CD4-positive, alpha-beta T cell treated with Interleukin-15 for 4 hours (primary cell): ENCODE measurements around the gene GNAT1.

Source experiments
- DNase-seq: peaks from one replicate; pipeline ENCODE4 v3.0.0-alpha.2; 2020; ENCODE audit warnings: low spot score

GNAT1 gene

GRCh38 chr3:50163572-50164455, 27.6 kb upstream of the GNAT1 start:
- no peak for DNase-seq

DNA sequence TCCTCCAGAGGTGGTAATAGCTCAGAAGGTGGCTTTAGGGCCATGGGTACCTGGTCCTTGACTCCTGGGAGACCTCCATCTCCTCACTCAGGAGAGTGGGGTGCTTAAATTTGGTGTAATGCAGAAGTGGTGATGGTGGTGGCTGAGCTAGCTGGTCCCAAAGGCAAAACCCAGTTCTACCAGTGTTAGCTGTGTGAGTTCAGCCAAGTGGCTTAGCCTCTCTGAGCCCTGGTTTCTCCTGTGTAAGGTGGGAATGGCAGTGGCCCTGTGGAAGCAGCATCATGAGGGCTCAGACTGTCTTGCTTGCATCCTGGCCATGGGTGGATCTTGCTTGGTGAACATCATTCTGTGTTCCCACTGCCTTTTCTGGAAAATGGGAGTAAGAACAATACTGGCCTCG, 26.9 kb upstream of the GNAT1 start:
- no peak for DNase-seq

- DNase-seq, result no peak
Measured at GRCh38 chr3:50164984-50165909, 26.2 kb upstream of the GNAT1 start.

GRCh38 chr3:50165910-50166538, 25.4 kb upstream of the GNAT1 start:
- no peak for DNase-seq

DNA sequence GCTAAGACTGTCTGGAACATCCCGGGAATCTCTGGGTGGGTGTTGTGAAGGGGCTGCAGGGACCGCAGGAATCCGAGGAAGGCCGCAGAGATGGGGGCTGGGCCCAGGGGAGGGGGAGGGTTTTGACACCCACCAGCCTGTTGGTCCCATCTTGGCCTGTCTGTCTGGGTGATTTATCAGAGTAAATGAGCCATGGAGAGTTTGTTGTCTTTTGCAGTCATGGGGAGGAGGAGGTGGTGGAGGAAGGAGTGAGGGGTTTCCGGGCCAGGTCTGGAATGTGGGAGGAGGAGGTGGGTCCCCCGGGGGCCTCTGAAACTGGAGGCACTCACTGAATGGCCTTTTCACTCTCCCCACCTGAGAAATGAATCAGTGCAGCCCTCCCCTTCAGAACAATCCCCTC, 24.8 kb upstream of the GNAT1 start:
- DNase-seq, result no peak

GRCh38 chr3:50167069-50167840, 24.2 kb upstream of the GNAT1 start:
- DNase-seq, result no peak

DNA sequence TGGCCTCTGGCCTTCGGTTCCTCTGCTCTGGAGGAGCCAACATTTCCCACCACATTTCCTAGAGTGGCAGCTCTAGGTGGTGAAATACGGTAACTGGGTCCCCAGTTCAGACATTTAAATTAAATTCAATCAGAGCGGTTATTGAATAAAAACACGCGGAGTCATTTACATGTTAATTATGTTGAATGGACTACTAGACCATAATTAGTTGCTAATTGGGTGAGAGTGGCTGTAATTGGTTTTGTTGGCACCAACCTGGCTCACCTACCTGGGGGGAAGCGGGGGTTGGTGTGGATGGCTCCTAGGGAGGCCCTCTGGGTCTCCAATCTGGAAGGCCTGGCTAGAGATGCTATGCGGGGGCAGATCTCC, 23.6 kb upstream of the GNAT1 start:
- no peak for DNase-seq

GRCh38 chr3:50168388-50168787, 23.0 kb upstream of the GNAT1 start:
- DNase-seq, result no peak

GRCh38 chr3:50168791-50169190, 22.6 kb upstream of the GNAT1 start:
- no peak for DNase-seq

GRCh38 chr3:50169232-50169832, 22.1 kb upstream of the GNAT1 start:
- no peak for DNase-seq

- no peak for DNase-seq
Measured at GRCh38 chr3:50169858-50170257, 21.6 kb upstream of the GNAT1 start.

DNA sequence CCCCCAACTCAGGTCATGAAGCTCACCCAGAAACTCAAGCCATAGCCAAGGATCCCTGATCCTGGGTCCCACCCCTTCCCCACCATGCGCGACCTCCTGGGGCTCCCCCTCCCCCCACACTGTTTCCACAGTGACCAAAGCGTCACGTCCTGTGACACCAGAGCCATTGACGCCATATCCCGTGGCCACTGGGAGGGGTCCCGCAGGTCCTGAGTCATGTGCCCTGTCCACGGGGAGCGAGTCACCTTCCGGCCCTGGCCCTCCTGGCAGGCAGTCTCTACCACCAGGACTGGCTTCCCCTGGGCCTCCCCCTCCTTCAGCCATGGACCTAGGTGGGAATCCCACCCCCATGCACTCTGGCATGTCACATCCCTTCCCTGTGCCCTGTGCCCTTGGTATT, 20.7 kb upstream of the GNAT1 start:
- DNase-seq, result no peak

DNA sequence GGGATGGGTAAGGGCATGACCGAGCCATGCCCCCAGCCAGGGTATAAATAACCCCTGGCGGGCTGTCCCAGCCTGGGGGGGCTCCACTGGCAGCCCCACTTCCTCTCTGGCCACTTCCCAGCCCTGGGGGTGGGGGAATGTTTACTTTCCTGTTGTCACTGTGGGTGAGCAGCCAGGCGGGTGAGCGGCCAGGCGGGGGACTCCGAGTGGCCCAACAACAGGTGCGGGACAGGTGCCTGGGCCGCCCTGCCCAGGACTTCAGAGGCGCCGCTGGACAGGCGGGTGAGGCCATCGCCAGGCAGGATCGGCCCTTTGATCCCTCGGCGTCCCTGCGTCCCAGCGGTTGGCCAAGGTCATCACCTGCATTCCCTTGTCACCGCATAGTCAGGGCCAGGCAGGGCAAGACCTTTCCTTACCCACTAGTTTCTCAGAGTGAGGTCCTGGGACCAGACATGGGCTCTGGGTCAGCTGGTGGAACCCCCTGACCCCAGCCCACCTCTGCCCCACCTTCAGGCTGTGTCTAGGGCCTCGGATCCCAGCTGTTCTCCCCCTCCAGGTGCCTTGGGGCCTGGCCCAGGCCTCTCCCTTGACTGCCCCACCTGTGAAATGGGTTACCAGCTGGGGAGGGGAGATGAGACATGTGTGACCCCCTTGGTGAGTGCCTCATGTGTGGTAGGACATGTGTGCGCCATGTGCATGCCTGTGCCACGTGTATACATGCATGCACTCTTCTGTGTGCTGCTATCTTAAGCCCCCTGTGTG, 19.7 kb upstream of the GNAT1 start:
- DNase-seq, result no peak

DNA sequence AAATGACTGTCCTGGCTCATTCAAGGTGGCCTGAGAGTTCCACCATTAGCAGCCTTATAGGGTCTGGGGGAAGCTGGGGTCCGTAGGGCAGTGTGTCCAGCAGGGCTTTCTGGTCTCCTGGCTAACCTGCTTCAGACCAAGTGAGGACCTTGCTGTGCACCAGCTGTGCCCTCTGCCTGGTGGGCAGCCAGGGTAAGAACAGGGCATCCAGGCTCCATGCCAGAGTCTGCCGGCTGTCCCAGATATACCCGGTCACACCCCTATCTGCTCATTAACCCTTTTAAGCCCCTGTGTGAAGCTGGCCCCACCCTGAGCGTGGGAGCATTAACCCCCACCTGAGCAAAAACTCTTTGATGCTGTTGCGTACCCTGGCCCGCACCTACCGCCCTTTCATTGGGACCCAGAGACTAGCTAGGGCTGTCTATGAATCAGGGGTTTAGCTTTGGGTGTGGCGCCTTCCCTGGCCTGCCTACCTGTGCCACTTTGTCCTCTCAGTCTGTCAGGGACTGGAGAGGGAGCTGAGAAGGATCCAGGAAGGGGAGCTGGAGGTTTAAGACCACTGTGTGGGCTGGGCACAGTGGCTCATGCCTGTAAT, 18.7 kb upstream of the GNAT1 start:
- no peak for DNase-seq

- DNase-seq, result no peak
Measured at GRCh38 chr3:50173685-50174516, 17.5 kb upstream of the GNAT1 start.

DNA sequence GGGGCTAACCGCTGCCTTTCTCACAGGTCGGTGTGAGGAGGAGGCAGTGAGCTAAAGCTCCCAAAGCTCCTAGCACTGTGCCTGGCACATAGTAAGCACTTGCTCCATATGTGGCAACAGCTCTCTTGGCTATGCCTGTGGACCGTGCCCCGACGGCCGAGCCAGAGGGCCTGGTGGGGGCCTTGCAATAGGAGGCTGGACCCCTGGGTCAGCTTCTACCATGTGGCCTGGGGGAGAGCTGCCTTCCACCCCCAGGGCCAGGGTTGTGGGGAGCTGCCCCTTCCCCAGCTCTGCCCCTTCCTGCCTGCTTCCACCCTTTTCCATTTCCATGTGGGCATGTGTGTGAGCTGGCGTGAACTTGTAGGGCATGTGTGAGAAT, 16.9 kb upstream of the GNAT1 start:
- no peak for DNase-seq

GRCh38 chr3:50174947-50175524, 16.4 kb upstream of the GNAT1 start:
- DNase-seq, result no peak

- DNase-seq, result no peak
Measured at GRCh38 chr3:50177346-50177745, 14.1 kb upstream of the GNAT1 start.

- DNase-seq, result no peak
Measured at GRCh38 chr3:50179710-50180109, 11.7 kb upstream of the GNAT1 start.
